GM19240 (cell line): ENCODE measurements around the gene EVC2.

Source experiments
- DNase-seq: peaks from one replicate; pipeline ENCODE4 v3.0.0; 2011; ENCODE audit warnings: low spot score; ENCODE audit not compliant: insufficient read length

The EVC2 gene

GRCh38 chr4:5569451-5569850 lies 138.9 kb downstream of the EVC2 start:
- DNase-seq, result no peak

DNA sequence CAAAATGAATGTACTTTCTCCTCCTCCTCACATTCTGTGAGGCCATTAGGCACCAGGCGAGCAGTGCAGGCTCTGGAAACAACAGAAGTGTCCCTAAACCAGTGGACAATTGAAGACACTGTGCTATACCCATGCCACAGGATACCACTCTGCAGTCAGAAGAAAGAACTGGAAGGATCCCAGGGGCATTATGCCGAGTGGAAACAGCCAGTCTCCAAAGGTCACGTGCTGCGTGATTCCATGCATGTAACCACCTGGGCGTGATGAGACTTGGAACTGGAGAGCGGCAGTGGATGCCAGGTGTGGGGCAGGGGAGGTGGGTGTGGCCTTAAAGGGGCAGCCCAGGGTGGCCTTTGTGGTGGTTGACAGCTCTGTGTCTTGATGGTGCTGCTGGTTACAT lies 139.4 kb downstream of the EVC2 start:
- DNase-seq, result no peak

- no peak for DNase-seq
Measured at GRCh38 chr4:5568336-5568735, 140.0 kb downstream of the EVC2 start.

- DNase-seq, result no peak
Measured at GRCh38 chr4:5566991-5567390, 141.4 kb downstream of the EVC2 start.

- no peak for DNase-seq
Measured at GRCh38 chr4:5566526-5566925, 141.8 kb downstream of the EVC2 start.

GRCh38 chr4:5563856-5564255 lies 144.5 kb downstream of the EVC2 start:
- no peak for DNase-seq

DNA sequence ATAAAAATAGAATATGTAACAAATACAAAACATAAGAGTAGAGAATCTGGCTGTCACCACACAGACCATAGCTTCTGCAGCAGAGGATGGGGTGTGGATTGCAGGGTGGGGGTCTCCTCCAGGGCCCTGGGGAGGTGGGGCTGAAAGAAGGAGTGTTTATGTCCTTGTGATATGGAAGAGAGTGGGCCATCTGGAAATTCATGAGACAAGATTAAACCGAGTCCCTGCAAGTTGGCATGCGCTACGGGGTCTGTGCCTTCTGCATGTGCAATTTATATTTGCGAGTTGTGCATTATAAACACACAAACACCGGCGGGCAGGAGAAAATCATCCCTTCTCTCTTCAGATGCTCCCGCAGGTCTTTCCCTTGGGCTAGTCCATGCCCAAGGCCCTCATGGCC lies 145.9 kb downstream of the EVC2 start:
- DNase-seq, result no peak

GRCh38 chr4:5561286-5561685 lies 147.1 kb downstream of the EVC2 start:
- DNase-seq, result no peak

DNA sequence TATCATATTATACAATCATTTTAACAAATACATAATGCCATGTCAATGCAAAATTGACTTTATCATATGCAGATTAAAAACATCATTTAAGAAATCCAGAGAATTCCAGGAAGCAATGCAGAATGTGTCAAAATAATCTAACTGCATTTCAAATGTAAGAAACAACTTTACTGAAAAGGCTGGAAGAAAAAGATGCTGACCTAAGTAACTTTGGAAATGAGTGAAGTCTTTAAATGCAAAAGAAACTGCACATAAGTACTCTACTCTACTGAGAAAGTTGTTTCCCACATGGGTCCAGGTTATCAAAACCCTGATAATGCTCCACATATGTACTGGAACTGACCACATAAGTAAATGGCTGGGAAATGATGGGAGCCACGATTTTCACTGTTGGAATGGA lies 149.9 kb downstream of the EVC2 start:
- DNase-seq, result no peak

GRCh38 chr4:5554376-5554775 lies 154.0 kb downstream of the EVC2 start:
- no peak for DNase-seq

DNA sequence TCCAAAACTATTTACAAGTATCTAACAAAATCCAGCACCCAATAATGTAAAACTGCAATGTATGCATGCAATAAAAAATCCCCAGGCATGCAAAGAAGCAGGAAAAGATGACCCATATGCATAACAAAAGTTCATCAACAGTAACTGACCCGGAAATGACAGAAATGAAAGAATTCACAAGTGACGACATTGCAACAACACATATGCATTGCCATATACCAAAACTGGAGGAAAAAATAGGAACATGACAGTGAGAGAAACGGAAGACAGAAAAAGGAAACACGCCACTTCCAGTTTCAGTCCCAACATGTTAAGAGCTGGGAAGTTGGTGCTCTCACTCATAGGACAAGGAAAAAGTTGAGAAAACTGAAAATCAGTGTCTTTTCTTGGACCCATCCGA lies 154.6 kb downstream of the EVC2 start:
- no peak for DNase-seq

GRCh38 chr4:5552451-5552850 lies 155.9 kb downstream of the EVC2 start:
- no peak for DNase-seq

GRCh38 chr4:5547651-5548249 lies 160.6 kb downstream of the EVC2 start:
- DNase-seq, result no peak

DNA sequence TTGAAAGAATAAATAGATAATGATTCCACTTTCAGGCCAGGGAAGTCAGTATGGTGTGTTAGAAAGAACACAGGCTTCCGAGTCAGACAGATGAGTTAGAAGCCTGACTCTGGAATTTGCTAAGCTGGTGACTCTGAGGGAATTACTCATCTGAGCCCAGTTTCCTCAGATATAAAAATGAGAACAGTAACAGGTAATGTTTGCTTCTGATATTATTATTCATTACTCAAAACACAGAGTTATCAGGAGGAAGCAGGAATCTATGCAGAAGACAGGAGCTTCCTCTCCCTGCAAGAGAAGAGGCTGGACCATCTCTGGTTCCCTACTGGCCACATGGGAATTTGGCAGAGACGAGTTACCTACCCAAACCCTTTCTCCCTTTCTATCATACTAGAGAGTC lies 163.1 kb downstream of the EVC2 start:
- DNase-seq, result no peak

DNA sequence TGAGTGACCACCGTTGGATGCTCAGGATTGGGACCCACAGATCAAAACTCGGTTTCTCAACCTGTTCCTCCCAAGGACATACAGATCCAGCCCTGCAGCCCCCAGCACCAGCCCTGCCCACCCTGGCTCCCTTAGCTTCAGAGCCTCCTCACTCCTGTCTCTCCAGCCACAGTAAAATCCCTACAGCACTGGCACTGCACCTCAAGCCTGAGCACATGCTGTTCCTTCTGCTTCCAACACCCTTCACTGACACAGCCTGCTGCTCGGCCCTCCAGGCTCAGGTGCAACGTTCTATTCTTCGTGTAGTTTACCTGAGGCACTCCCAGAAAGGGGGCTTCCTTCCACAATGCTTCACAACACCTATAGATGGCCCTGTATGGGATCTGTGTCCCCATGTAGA lies 163.6 kb downstream of the EVC2 start:
- no peak for DNase-seq

- DNase-seq, result no peak
Measured at GRCh38 chr4:5543681-5544080, 164.7 kb downstream of the EVC2 start.

- DNase-seq, result no peak
Measured at GRCh38 chr4:5541169-5541568, 167.2 kb downstream of the EVC2 start.

DNA sequence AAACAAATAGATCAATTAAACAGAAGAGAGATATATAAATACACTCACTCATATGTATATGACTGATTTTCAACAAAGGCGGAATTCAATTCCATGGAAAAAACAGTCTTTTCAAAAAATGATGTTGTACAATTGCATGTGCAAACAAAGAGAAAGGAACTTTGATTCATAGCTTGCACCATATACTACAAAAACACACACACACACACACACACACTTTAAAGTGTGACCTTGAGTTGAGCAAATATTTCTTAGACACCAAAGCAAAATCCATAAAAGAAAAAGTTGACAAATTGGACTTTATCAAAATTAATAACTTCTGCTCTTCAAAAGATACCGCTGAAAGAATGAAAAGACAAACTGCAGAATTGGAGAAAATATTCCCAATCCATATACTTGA lies 168.8 kb downstream of the EVC2 start:
- DNase-seq, result no peak

- DNase-seq, result no peak
Measured at GRCh38 chr4:5532100-5532499, 176.3 kb downstream of the EVC2 start.

DNA sequence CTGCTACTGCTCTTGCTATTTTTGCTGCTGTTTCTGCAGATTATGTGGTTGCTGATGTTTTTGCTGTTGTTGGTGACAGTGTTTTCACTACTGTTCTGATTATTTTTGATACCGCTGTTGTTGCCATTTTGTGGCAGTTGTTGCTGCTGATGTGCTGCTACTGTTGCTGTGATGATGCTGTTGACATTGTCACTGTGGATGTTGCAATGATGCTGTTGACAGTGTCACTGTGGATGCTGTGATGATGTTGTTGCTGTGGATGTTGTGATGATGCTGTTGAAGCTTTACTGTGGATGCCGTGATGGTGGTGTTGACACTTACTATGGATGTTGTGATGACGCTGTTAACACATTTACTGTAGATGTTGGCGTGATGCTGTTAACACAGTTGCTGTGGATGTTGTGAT lies 180.3 kb downstream of the EVC2 start:
- DNase-seq, result no peak

- no peak for DNase-seq
Measured at GRCh38 chr4:5527211-5527610, 181.1 kb downstream of the EVC2 start.

GRCh38 chr4:5526080-5526846 lies 182.1 kb downstream of the EVC2 start:
- DNase-seq, result no peak
